ENCODE measurements around the gene SLC16A14.
"Not testable (repeated sequence)": the region's sequence is repeated elsewhere in the genome, so short reads cannot be mapped to it uniquely, and the experiment has no call there.

The SLC16A14 gene, protein sequence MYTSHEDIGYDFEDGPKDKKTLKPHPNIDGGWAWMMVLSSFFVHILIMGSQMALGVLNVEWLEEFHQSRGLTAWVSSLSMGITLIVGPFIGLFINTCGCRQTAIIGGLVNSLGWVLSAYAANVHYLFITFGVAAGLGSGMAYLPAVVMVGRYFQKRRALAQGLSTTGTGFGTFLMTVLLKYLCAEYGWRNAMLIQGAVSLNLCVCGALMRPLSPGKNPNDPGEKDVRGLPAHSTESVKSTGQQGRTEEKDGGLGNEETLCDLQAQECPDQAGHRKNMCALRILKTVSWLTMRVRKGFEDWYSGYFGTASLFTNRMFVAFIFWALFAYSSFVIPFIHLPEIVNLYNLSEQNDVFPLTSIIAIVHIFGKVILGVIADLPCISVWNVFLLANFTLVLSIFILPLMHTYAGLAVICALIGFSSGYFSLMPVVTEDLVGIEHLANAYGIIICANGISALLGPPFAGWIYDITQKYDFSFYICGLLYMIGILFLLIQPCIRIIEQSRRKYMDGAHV

DNA sequence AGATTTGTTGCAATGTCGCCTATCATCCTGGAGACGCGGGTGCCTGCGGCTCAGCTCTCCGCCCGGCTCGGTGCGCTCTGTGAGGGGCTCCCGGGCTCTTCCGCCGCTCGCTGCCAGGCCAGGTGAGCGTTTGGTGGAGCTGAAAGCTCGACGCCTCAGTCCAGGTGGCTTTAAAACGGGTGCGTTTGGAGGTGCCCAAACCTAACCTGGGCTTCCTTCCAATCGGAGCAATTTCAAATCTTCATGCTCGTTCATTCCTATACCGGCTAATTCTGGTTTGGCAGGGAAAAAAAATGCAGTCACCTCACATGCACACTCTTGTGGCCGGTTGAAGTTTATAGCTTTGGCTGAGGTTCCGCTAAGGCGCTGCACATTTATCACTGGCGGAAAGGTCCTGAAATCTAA is at the start of gene SLC16A14:
TSS of gene SLC16A14 (minus strand) at position 274 of the 405 bp plus-strand sequence. CDS start 9,572 bp downstream, outside the sequence.
- DNase-seq = peak; percentile 46

DNA sequence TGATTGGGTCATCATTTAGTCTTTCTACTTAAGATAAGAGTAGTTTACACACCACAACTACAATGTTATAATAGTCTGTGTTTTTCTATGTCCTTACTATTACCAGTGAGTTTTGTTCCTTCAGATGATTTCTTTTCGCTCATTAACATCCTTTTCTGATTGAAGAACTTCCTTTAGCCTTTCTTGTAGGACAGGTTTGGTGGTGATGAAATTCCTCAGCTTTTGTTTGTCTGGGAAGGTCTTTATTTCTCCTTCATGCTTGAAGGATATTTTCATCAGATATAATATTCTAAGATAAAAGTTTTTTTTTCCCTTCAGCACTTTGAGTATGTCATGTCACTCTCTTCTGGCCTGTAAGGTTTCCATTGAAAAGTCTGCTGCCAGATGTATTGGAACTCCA is 38.0 kb upstream of the SLC16A14 start:
- no peak for DNase-seq

DNA sequence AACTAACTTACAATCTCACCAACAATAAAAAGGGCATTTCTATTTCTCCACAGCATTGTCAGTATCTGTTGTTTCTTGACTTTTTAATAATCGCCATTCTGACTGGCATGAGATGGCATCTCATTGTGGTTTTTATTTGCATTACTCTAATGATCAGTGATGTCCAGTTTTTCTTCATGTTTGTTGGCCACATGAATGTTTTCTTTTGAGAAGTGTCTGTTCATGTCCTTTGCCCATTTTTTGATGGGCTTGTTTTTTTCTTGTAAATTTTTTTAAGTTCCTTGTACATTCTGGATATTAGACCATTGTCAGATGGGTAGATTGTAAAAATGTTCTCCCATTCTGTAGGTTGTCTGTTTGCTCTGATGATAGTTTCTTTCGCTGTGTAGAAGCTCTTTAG is 33.2 kb upstream of the SLC16A14 start:
- not testable (repeated sequence) for DNase-seq

DNA sequence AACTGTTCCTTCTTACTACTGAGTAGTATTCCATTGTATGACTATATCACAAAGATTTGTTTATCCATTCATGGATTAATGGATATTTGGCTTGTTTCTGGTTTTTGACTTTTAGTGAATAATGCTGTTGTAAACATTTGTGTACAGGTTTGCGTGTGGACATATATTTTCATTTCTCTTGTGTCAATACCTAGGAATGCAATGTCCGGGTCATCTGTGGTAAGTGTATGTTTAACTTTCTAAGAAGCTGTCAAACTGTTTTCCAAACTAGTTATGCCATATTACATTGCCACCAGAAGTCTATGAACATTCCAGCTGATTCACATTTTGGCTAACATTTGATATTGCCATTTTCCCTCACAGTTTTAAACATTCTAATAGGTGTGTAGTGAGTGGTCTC is 29.1 kb upstream of the SLC16A14 start:
- DNase-seq = no peak

DNA sequence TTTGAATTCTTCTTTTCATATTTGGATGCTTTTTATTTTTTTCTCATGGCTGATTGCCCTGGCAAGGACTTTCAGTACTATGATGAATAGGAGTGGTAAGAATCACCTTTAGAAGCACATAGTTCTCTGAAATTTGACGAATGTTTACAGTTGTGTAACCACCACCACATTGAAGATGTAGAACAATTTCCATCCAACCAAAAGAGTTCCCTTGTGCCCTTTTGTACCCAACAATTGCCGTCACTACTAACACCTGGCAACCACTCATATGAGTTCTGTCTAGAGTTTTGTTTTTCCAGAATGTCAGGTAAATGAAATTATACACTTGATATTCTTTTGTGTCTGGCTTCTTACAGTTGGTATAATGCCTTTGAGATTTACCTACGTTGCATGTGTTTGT is 28.7 kb upstream of the SLC16A14 start:
- DNase-seq = no peak

DNA sequence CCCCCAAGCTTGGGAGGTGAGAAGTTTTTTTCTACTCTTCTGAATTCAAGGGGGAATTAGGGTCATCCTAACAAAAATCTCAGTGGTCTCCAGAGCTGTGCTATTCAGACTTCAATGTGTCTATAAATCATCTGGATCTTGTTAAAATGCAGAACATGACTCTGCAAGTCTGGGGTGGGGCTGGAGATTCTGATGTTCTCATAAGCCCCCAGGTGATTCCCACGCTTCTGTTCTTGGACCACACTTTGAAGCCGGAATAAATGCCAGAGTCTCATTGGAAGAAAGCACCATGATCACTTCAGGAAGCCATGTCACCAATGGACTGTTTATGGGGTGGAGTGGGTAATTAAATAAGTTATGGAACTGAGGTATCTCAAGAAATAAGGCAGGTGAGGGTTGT is 22.2 kb upstream of the SLC16A14 start:
- no peak for DNase-seq

DNA sequence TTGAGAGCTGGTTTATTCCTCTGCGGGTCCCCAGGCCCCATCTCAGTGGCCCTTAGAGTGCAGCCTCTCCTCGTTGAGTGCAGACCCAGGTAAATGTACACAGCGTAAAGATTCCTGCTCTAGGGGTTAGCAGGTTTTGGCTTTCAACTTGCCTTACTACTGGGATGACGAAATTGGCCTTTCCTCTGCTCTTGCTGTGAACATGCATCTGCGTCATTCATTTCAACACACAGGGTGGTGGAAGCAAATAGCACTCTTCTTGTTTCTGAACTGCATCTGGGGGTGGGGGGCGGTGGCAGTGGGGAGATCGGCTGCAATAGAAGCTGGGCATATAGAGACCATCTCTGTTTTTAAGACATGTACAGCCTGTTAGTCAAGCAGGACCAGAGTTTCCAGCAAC is 16.5 kb upstream of the SLC16A14 start:
- DNase-seq = no peak

DNA sequence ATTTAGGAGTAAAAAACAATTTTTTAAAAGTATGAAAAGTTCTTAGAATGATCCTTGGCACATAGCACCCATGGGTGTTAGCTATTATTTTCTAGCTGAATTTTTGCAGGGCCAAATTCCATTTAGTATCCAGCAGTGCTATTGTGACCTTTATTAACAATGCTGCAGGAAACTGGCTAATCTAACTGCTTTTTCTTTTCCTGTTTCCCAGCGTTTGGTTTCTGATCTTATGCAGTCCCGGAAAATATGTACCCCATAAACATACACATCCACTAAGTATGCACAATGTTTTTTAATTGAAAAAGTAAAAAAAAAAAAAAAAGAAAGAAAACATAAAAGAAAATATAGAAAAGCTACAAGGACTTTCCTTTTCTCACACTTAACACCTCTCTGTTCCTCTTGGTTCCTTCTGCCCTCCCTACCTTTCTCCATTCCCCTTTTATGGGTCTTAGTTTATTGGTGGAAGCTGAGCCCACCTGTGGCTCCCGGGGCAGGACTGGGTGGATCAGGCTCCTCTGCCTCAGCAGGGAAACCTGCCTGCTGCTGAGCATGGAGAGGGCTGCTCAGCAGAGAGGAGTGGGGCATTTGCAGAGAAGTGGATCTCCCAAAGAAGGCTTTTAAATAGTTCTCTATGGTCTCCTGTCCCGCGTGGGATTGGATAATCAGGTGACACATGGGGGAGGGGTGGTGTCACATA is 9.3 kb upstream of the SLC16A14 start:
- DNase-seq = no peak

DNA sequence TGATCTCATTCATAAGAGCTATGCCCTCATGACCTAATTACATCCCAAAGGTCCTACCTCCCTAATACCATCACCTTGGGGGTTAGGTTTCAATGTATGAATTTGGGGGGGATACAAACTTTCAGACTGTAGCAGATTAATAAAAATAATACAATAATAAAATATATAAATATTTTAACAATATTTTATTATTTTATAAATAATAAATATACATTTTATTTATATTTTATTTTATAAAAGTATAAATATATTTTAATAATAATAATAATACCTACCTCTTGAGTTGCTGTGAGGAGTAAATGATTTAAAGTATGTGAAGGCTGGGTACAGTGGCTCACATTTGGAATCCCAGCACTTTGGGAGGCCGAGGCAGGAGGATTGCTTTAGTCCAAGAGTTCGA is 8.1 kb upstream of the SLC16A14 start:
- no peak for DNase-seq

DNA sequence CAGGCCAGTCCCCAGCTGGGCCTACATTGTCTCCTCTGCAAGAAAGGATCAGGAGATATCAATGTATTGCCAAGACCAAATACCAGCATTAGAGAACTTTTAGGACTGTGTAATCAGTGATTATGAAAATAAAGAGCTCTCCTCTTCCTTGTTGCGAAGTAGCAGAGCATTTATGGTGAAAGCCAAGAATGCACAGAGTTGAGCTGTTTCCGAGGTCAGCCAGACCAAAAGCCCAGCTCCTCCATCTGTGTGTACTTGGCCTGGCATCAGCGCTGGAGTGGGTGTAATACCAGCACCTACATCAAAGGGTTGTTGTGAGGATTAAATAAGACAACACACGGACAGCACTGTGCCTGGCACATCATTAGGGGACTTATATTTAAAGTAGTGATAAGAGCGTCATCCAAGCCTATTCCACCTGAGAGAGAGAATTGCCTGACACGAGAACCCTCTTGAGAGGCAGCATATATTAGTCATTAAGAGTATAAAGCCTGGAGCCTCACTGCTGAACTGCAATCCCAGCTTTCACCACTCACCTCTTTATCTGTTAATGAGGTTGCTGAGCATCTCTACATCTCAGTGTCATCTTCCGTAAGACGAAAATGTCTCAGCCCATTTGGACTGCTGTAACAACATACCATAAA is 7.4 kb upstream of the SLC16A14 start:
- DNase-seq = no peak

DNA sequence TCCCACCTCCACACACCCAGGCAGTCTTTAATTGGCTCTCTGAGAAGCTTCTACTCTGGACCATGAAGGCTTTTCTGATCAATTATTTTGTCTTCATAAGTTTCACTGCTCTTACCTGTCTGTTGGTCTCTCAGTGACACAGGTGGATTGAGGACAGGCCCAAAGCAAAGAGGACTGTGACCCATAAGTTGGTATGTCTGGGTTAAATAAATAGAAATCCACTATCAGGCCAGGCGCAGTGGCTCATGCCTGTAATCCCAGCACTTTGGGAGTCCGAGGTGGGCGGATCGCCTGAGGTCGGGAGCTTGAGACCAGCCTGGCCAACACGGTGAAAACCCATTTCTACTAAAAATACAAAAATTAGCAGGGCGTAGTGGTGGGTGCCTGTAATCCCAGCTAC is 2.7 kb upstream of the SLC16A14 start:
- DNase-seq = no peak

DNA sequence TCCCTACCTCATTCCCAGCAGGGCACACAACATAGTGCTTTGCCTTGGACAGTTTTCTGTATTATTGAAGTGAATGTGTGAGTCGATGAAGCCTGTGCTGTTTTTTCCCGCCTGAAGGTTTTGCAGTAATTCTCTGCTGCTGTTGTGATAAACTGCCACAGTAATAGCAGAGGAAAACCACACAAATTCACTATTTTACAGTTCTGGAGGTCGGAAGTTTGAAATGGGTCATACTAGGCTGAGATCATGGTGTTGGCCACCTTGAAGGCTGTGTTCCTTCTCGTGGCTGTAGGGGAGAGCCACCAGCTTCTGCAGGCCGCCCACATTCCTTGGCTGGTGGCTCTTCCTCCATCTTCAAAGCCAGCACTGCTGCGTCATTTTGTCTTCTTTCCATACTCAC is 678 bp upstream of the SLC16A14 start:
- DNase-seq = peak; percentile 39

DNA sequence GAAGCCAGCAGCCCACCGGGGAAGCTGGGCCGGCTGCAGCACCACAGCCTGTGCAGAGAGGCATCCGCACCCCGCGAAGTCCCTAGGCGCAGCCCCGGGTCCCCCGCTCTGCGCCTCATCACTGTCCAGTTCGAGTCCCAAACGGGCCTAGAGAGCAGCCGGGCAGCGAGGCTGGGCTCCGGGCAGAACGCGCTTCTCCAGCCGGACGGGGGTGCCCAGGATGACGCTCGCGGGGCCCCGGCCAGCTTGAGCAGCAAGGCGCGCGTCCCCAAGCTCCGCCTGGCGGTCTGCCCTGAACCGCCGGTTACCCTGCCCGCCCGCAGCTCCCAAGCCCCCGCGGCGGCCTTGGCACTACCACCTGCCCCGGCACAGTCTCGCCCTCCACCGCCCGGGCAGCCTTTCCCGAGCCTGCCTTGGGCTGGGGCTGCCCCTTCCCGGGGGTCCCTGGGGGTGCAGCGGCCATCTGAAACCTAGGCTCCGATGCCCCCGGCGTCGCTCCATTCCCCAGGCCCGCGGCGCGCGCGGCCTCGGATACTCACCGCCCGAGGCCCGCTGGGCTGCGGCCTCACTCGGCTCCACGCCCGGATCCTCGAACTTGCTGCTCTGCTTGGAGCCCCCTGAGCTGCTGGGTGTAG is 591 bp downstream of the SLC16A14 start:
- peak; percentile 30 for DNase-seq

DNA sequence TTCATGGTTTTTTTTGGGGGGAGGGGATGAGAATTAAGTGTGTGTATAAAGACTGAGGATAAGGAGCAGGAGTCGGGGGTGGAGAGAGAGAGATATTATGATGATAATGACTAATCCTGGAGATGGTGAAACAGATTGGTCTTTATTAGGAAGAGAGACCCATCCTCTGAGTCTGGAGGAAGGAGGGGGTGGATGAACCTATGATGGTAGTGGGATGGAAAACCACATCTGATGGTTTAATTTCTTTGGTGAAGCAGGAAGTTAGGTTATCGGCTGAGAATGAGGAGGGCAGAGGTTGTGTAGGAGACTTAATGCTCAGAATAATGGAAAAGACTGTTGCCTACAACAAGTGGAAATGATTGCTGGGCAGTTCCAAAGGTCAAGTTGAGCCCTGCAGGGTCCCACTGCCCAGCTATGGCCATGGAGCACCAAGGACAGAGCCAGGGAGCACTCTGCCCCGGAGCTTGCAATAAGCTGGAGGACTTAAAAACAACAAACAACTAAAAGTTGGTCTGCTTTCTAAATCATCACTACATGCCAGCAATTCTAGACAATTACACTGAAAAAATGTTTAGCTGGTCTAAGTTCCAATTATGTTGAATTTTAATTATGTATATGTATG is 7.9 kb downstream of the SLC16A14 start:
- DNase-seq = no peak

DNA sequence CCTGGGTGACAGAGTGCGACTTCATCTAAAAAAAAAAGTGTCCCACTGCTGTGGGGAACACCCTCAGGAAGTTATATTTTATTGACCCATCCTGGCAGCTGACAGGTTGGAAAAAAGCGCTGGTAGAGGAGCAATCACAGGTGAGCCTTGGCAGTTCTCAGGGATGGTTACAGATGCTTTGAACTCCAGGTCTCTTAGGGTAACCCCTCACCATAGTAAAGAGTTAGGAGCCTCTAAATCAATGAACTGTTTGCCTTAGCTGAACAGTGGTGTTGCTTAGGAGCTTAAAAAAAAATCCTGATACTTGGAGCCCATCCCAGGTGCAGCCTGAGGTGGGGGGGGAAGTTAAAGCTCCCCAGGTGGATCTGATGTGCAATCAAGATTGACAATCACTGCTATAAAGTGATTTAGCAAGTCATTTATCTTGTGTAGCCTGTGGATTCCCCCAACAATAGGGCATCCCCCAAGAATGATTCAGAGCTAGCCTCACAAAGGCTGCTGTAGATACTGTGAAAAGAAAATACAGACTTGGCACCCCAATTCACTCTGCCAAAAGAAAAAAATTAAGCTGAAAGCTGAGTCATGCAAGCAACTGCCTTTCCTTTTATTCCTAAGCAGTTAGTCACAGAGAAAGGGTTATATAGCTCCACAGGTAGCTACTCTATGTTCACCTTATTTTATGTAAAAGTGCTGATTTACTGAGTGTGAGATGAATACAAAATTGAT is 14.8 kb downstream of the SLC16A14 start:
- DNase-seq = peak; percentile 8

DNA sequence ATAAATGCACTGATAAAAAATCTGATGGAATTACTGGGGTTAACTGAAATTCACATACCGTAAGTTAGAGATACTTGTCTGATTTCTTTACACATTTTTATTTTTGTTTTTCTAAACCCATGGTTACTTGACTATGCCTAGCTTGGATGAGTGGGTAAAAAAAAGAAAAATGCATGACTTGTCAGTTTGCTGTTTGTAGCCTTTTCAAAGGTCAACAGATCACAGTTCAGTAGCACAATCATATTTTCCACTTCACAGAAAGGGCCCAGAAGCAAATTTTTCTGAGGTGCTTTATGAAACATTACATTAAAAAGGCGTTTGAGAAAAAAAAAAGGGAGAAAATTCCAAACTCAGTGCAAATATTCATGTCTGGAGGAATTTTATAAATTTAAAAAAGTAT is 16.4 kb downstream of the SLC16A14 start:
- no peak for DNase-seq

DNA sequence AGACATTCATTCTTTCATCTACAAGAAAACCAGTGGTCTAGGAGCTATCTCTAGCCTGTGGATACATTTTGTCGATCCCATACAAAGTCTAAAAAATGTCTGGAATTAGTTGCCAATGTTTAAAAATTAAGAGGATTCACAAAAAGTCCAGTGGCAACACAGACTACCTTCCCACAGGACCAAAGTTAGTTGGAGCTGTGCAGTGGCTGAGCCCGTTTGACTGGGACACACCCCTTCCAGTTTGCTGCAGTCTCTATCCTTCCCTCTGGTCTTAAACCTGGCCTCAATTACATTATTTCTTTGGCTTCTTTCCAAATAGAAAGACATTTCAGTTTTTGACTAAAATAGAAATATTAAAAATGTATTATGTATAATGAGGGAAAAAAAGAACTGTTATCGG is 18.6 kb downstream of the SLC16A14 start:
- DNase-seq = no peak

DNA sequence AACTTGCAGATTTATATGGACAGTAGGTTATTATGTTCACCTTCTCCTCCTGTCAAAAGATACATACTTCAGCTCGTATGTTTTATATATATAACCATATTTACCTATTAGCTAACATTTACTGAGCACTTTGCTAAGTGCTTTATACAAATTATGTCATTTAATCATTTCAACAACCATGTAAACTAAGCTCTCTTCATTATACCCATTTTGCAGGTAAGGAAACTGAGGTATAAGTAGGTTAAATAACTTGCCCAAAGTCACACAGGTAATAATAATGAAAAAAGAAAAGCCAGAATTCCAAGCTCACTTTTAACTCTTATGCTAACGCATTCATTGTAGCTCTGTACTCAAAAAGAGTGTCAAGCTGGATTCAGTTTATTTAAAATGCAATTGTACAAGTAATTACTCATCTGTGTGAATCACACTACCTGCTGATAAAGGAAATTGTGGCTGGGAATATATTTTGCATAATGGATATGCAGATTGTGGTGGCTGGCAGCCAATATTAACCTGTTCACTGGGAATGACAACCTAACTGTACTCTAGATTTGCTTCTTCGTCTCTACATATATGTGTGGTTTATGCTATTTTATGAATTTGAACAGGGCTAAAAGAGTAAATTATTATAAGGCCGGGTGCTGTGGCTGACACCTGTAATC is 20.6 kb downstream of the SLC16A14 start:
- no peak for DNase-seq

DNA sequence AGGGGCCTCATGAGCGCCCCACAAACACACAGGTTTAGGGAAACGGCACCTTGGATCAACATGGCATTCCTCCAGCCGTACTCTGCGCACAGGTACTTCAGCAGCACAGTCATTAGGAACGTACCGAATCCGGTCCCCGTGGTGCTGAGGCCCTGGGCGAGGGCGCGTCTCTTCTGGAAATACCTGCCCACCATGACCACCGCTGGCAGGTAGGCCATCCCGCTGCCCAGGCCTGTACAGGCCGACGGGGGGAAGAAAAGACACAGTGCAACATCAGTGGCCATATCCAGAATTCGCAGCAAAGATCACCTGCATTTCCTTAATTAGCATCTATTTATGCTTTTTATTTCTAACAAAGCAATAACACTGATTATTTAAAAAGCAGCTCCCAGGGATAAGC is 22.2 kb downstream of the SLC16A14 start:
- no peak for DNase-seq

DNA sequence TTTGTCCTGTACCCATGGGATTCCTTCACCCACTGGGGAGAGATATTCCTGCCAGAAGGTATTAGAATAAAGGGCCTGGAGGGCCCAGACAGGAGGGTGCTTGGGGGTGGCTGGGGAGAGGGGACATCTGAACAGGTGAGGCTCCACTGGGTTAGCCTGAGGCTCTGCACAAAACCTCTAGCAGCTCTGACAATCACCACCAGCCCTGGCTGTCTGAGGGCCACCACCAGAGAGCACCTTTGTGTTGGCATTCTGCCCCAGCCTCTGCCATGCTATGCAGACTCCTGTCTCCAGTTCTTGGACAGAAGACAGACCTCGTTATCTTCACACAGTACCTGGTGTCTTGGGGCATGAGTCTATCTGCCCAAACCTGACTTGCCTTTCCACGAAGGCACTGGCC is 25.3 kb downstream of the SLC16A14 start:
- no peak for DNase-seq

DNA sequence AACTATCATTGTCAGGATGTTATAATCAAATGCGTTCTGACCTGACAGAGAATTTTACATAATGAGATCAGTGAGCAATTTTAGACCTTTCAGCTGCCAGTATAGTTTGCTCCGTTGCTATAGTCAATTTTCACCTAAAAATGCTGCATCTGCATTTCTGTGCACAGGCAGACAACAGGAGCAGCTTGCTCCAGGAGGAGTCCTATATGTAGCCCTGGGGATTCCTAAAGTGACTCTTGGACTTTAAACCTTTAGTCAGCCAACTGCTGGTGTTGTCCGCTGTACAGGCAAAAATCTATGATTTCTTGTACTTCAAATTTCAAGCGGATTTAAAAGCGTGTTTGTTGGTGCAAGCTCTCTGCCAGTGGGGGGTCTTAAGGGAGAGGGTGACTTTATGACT is 25.7 kb downstream of the SLC16A14 start:
- DNase-seq = no peak

DNA sequence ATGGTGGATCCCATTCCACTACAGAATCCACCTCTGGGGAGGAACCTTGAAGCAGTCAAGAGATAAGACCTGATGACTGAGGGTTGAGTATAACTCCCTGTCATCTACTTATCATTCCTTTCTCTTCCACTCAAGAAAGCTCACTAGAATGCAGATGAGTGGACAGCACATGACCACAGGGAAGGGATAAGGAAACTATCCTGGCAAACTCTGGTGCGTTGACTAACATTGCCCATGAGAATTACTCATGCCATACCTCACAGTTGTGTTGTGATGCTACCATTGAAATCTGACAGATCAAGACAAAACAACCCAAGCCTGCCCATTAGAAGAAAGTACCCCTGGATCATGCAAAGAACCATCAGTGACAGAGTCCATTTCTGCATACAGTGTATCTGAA is 26.5 kb downstream of the SLC16A14 start:
- no peak for DNase-seq
